Right renal cortex interstitium (tissue), 3 donors: ENCODE data around the gene RPL36AL. TPM values are rescaled to one million over a fixed set of nuclear protein-coding genes. Genes with fewer than 3 reads are reported as not detected.
"Not testable (repeated sequence)": the region's sequence is repeated elsewhere in the genome, so short reads cannot be mapped to it uniquely, and the experiment has no call there.

Experiments
- DNase-seq, 3 donors: peaks; one replicate each; pipeline ENCODE4 v3.0.0-alpha.2; 2013; ENCODE audit warnings: low read depth in 3 of 3, low spot score in 2 of 3
- polyA plus RNA-seq, 3 donors: library from polyadenylated mRNA; unstranded; fragments of 120-200 nt; gene quantifications; one replicate each; pipeline ENCODE4 v1.2.1, GENCODE V29; 2013; ENCODE audit not compliant: insufficient read length in 3 of 3

RPL36AL gene
- polyA plus RNA-seq, 3 donors: 200 to 245 (median 210) TPM

DNA sequence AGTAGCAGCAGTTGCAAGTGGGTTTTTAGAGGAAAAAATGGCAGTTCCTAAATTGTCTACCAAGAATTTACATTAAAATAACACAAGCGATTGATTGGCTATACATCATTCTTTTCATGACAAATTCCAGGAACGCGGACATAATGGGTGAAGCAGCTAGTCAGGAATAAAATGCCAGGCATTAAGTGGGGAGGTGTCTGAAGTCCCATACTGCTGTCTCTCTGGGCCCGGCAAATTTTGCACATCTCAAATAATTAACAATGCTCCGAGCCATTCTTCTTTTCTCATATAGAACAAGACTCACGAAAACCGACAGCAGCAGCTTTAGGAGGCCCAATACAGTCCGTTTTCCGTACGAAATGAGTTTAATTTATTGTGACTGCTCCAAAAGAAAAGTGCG is 696 bp downstream of the RPL36AL start:
- no peak for DNase-seq

DNA sequence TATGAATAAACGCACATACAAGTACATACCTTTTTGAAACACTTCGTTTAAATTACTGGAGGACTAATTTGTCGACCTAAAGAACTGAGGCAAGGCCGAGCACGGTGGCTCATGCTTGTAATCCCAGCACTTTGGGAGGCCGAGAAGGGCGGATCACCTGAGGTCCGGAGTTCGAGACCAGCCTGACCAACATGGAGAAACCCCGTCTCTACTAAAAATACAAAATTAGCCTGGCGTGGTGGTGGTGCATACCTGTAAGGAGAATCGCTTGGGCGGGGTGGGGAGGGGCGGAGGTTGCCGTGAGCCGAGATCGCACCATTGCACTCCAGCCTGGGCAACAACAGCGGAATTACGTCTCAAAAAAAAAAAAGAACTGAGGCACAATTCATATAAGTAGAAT is 1.2 kb downstream of the RPL36AL start:
- DNase-seq: not testable (repeated sequence)

DNA sequence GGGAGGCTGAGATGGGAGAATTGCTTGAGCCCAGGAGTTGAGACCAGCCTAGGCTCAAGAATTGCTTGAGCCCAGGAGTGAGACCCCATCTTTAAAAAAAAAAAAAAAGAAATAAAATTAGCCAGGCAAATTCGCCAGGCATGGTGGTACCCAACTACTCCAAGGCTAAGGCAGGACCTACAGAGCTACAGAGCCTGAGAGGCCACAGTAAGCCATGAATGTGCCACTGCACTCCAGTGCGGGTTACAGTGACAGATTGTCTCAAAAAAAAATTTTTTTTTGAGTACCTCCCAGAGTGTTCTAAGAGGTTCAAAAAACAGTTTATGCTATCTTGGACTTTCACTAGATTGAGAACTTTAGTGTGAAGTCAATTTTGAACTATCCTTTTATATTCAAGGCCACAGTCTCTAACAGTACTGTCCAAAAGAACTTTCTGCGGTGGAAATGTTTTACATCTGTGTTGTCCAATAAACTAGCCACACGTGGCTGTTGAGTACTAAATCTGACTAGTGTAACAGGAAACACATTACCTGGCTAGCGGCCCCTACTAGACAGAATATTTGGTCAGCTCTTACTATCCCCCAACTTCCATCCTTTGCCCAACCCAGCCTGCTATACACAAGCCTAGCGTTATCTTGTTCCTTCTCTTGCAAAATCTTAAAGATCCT is 2.4 kb downstream of the RPL36AL start:
- DNase-seq: no peak

DNA sequence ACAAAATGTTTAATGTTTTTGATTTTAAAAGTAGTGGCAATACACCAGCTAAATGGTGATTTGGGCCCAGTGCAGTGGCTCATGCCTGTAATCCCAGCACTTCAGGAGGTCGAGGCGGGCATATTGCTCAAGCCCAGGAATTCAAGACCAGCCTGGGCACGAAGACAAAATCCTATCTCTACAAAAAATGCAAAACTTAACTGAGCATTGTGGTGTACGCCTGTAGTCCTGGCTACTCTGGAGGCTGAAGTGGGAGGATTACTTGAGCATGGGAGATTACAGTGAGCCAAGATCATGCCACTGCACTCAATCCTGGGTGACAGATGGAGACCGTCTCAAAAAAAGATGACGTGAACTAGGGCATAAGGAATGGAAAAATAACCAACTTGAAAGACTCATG is 4.7 kb downstream of the RPL36AL start:
- DNase-seq: no peak

DNA sequence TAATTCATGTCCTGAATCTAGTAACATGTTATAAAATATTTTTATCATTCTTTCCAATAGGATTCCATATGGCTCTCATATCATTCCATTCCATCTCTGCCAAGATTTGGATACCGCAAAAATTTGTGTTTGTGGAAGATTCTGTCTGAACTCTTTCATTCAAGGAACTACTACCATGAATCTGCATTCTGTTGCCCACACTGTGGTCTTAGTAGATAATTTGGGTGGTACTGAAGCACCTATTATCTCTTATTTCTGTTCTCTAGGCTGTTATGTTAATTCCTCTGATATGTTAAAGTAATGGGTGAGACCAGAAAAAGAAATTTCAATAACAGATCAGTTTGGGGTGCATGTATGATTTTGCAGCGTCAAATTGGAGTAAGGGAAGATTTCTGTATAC is 6.2 kb downstream of the RPL36AL start:
- no peak for DNase-seq

DNA sequence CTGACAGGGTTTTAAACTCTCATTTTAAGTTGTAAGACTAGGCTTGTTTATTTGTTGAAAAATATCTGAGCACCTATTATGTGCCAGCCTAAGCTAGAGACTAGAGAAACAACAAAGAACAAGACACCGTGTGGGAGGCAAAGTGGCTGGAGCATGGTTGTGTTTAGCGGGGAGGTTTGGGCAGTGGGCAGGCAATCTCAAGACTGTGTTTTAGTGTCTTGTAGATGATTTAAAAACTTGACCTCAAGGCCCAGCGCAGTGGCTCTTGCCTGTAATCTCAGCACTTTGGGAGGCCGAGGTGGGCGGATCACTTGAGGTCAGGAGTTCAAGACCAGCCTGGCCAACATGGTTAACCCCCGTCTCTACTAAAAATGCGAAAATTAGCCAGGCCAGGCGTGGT is 7.8 kb downstream of the RPL36AL start:
- no peak for DNase-seq

DNA sequence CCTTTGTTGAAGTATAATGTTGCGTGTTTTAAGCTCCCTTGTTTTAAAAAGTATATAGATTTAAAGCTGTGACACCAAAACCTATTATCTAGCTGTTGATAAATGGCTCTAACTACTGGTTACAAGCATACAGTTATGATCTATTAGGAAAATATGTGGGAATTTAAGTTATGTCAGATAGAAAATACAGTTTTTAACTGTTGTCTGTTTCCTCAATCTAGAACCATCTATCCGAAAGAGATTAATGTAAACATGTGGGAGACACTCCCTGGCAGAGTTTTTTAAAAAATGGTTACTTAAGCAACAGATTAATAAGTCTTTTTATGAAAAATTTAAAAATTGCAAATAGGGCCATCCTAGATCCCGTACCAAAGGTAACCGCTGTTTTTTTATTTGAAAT is 8.2 kb downstream of the RPL36AL start:
- no peak for DNase-seq

DNA sequence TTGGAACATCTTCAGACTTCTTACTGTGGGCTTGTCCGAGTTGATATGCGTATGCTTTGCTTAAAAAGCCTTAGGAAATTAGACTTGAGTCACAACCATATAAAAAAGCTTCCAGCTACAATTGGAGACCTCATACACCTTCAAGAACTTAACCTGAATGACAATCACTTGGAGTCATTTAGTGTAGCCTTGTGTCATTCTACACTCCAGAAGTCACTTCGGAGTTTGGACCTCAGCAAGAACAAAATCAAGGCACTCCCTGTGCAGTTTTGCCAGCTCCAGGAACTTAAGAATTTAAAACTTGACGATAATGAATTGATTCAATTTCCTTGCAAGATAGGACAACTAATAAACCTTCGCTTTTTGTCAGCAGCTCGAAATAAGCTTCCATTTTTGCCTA is 12.8 kb downstream of the RPL36AL start:
- no peak for DNase-seq

DNA sequence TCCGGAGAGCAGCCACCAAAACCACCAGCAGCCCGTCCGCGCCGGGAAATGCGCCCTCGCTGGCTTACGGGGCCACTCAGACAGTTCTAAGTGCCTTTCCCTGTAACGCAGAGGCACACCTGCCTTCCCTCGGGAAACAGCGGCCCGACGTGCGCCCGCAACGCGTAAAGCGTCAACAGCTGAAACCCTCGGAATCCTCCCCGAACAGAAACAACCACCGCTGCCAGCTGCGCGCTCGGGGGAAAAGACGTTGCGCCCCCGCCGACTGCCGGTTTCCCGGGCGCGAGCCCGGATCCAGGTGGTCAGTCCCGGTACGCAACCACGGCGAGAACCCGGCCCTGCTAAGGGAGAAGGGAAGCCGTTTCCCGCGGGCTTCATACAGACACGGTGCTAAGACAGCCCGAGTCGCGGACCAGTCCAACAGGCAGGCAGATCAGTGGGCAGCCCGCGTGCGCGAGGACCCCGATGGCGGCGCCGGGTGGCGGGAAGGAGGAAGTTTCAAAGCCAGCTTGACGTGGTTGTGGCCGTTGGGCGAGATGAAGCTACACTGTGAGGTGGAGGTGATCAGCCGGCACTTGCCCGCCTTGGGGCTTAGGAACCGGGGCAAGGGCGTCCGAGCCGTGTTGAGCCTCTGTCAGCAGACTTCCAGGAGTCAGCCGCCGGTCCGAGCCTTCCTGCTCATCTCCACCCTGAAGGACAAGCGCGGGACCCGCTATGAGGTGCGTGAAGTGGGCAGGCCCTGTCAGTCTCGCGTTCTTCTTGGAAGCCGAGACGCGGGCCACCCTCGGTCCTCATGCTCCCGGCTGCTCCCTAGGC is 21.7 kb downstream of the RPL36AL start, which contains the start of gene LRR1:
LRR1 (plus strand) TSS at position 456 of the 816 bp plus-strand sequence; CDS start at position 537, 81 bp downstream.
- DNase-seq: peak; percentile 73 to 80 (median 73)

DNA sequence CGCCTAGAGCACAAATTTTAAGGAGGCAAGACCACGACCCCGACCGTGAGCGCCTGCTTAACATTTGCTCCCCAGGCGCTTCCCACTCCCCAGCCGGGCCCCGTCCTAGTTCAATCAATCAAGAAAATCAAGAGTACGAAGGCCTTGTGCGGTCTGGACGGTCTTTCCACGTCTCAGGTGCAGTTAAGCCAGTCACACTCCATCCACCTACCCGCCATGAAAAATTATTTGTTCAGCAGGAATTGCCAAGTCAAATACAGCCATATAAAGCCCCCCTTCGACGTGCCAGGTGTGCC is 22.3 kb downstream of the RPL36AL start:
- DNase-seq: no peak

DNA sequence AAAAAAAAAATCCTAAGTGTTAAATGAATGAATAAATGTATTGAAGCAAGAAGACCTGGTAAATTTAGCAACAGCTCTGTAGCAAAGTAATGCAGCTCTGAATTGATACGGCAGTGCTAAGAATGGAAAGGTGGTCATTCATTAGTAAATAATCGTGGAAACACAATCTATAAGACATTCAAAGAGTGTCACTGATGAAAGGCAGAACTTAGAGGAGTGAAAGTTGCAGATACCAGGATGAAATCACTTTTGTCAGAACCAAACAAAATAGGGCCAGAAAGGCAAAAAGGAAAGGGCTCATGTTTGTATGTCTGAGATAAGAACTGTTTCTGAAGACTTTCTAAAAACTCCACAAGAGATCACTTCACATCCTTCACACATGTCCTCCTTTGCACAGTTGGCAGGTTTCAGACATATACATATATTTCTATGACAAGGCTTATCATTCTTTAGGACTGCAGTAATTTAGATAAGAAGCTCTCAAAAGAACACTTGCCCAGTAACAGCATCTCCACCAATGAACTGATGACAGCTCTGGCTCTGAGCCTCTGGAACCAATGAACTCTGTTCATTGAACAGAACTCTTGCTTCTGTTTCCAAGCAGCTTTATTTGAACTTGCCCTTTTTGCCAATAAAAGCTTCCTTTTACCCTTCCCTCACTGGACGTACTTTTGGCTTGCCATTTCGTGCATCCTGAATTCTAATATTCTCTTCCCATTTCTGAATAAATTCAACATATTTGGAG is 25.9 kb downstream of the RPL36AL start:
- DNase-seq: no peak

DNA sequence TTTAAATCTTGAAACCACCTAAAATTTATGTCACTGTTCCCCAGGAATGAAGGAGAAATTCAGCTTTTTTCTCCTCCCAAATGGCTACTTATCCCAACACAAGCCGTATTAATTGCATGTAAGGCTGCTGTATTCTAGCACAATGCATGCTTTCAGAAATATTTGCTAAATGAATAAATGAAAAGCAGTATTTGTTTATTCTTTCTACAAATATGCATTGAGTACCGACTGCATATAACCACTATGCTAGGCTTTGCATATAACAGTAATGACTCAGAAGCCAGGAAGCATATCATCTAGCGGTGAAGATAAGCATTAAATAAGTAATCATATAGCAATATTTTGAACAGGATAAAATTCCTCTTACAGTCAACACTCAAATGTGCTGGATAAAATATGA is 27.4 kb downstream of the RPL36AL start:
- DNase-seq: no peak

DNA sequence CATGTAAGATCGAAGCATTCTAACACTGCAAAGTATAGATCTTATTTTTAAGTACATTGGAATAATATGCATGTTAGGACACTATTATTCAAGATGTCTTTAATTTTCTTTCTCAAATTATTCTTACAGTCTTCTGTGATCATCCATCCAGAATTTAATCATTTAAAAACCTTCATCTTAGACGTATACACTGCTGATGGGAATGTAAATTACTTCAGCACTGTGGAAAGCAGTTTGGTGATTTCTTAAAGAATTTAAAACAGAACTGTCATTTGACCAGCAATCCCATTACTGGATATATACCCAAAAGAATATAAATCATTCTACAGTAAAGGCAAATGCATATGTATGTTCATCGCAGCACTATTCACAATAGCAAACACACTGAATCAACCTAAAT is 31.0 kb downstream of the RPL36AL start:
- no peak for DNase-seq

DNA sequence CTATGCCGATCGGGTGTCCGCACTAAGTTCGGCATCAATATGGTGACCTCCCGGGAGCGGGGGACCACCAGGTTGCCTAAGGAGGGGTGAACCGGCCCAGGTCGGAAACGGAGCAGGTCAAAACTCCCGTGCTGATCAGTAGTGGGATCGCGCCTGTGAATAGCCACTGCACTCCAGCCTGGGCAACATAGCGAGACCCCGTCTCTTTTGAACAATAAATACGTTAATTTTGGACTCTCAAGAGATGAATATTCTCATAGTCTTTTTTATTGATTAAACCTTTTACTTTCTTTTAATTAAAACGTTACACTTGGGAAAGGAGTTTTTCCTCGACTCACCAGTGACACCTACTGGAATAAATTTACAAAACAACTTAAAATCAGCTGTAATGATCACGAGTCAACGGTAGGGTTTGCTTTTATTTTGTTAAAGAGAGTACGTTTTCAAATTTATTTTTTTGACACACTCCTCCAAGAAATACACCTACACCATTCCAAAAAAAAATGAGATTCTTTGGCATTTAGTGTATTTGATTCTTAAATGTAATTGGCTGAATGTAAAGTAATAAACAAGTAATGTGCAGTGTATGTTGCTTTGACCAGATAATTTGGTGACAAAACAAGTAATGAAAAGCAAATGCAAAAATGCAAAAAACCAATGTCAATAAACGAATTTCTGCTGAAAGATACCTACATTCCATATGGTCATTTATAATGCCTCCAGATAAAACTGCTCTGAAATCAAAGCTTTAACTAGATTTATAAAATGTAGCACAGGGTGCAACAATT is 33.6 kb downstream of the RPL36AL start:
- peak; percentile 58 to 68 (median 62) for DNase-seq

DNA sequence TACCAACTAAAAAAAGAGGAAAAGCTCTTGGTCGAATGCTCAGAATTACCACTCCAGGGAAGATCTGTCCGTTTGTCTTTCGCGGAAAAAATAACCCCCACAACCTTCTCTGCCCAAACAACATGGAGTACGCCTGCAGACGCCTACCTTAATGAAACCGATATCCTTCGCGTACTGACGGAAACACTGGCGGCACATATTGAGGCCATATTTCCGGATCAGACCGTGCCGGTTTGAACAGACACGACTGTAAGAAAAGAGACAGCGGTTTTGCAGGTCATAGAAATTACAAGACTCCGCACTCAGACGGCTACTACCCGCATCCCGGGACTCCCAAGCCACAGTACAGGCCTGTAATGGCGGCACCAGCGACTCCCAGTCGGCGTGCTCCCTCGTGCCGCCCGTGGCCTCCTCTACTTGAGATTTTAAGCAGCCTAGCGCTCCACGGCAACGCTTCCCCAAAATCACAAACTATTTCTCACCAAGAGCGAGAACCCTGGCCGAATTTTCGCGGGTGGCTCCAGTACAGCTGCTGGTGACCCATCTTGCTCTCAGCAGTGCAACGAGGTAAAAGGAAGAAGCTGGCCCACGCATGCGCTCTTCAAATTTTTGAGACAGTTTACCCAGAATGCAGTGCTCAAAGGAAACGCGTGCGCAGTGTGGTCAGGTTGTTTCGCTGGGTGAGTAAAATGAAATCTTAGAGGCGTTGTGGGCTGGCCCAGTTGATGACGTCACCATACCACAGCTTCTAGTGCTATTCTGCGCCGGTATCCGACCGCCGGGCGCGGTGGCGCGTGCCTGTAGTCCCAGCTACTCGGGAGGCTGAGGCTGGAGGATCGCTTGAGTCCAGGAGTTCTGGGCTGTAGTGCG is 34.4 kb downstream of the RPL36AL start, which contains the start of gene RPS29:
RPS29 (minus strand) TSS at position 578 of the 870 bp plus-strand sequence; CDS start at position 544, 34 bp downstream.
- peak; percentile 99 for DNase-seq

DNA sequence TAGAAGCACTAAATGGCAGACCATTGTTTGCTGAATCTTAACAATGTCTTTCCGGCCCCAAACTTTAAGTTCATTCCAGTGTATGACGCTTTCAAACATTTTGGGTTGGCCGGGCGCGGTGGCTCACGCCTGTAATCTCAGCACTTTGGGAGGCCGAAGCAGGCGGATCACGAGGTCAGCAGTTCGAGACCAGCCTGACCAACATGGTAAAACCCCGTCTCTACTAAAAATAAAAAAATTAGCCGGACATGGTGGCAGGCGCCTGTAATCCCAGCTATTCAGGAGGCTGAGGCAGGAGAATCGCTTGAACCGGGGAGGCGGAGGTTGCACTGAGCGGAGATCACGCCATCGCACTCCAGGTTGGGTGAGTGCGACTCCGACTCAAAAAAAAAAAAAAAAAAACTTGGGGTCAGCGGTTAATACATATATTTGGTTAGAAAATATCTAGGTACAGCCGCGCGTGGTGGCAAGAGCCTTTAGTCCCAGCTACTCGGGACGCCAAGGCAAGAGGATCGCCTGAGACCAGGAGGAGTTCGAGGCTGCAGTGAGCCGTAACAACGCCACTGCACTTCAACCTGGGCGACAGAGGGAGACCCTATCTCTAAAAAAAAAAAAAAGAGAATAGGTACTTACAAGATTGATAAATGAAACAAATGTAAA is 35.3 kb downstream of the RPL36AL start:
- DNase-seq: not testable (repeated sequence)

DNA sequence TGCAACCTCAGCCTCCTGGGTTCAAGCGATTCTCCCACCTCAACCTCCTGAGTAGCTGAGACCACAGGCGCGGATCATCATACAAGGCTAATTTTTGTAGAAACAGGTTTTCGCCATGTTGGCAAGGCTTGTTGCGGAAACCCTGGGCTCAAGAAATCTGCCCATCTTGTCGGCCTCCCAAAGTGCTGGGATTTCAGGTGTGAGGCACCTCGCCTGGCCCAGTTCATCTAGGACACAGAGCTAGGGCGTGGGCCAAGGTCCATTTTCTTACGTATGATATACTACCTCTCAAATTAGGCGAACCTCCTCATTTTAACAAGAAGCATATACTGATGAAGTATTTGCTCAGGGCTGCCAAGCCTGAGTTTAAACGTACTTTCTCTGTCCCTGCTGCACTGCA is 36.4 kb downstream of the RPL36AL start:
- DNase-seq: no peak

DNA sequence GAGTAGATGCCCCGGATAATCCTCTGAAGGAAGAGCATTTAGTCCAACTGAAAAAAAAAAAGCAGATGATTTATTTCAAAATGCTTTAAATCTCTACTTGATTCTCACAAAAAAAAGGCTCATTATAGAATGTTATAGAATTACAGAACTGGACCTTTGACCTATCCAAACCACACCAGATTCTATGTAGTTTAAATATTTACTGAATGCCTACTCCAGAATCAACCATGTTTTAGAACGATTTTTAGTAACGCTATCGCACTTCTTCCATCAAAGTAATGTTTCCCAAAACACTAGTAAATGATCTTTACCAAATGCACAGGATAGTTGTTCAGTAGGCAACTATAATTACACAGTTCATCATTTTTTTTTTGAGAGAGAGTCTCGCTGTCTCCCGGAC is 36.8 kb downstream of the RPL36AL start:
- DNase-seq: no peak
